RCC 7860 (cell line): ENCODE data around the gene C10orf67.
A peak's percentile ranks its signal among the peaks of the same experiment; 100 is the strongest.

Source experiments
- DNase-seq: peaks from one replicate; pipeline ENCODE4 v3.0.0-alpha.2; 2015; ENCODE audit warnings: low spot score
- FAIRE-seq: peaks from 2 replicates; lab custom pipeline; 2012; peaks lifted over from hg19 to GRCh38; lab: Jason Lieb, UNC

The C10orf67 gene

GRCh38 chr10:23174977-23175512, 169.6 kb downstream of the C10orf67 start:
- FAIRE-seq (no peak), DNase-seq (no peak)

- DNase-seq (no peak), FAIRE-seq (no peak)
These were observed 170.3 kb downstream of the C10orf67 start for GRCh38 chr10:23174074-23174976.

GRCh38 chr10:23173214-23174073, 171.2 kb downstream of the C10orf67 start:
- DNase-seq (no peak), FAIRE-seq (no peak)

GRCh38 chr10:23172429-23173213, 172.0 kb downstream of the C10orf67 start:
- FAIRE-seq (no peak), DNase-seq (no peak)

GRCh38 chr10:23171232-23171876, 173.2 kb downstream of the C10orf67 start:
- FAIRE-seq (no peak), DNase-seq (no peak)

GRCh38 chr10:23158370-23158769, 186.2 kb downstream of the C10orf67 start:
- peak; percentile 29 for DNase-seq
- FAIRE-seq, result peak; percentile 16

- DNase-seq (peak; percentile 21), FAIRE-seq (peak; percentile 38)
These were observed 186.8 kb downstream of the C10orf67 start for GRCh38 chr10:23157691-23158369.

- DNase-seq (no peak), FAIRE-seq (no peak)
These were observed 187.3 kb downstream of the C10orf67 start for GRCh38 chr10:23157239-23157681.

GRCh38 chr10:23156447-23157150, 188.0 kb downstream of the C10orf67 start:
- DNase-seq (no peak), FAIRE-seq (no peak)

GRCh38 chr10:23155169-23155568, 189.4 kb downstream of the C10orf67 start:
- no peak for DNase-seq
- no peak for FAIRE-seq
